ENCODE measurements around the gene MN1.

The MN1 gene

GRCh38 chr22:27825174-27825573 lies 23.6 kb upstream of the MN1 start:
- DNase-seq: no peak

- no peak for DNase-seq
Observed at GRCh38 chr22:27823221-27823620, 21.7 kb upstream of the MN1 start.

GRCh38 chr22:27820896-27821866 lies 19.6 kb upstream of the MN1 start:
- DNase-seq: no peak

GRCh38 chr22:27816552-27816951 lies 15.0 kb upstream of the MN1 start:
- DNase-seq: no peak

GRCh38 chr22:27815826-27816530 lies 14.4 kb upstream of the MN1 start:
- DNase-seq: no peak

- no peak for DNase-seq
Observed at GRCh38 chr22:27814993-27815392, 13.4 kb upstream of the MN1 start.

- DNase-seq: no peak
Observed at GRCh38 chr22:27811778-27812177, 10.2 kb upstream of the MN1 start.

DNA sequence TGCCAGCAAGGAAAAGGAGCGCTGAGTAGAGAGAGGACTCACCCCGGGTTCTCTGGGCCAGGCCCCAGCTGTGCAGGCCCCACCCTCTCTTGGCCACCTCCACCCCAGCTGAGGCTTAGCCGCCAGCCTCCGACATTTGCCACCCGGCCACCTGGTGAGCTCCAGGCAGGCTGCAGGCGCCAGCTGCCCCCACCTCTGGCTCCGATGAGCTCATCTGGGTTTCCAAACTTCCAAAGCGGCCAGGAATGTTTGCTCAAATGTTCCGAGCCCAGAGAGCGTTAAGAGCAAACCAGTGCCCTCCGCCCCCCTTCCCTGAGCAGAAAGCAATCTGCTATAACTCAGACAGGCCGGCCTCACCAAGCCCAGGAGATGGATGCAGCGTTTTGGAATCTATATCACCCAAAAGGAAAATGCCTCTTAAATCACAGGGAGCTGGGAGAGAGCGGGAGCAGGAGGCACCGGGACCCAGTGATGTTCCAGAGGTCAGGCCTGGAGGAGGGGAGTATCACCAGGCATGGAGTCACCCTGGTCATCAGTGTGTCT lies 9.1 kb upstream of the MN1 start:
- DNase-seq: no peak

- DNase-seq: no peak
Observed at GRCh38 chr22:27809700-27810608, 8.4 kb upstream of the MN1 start.

DNA sequence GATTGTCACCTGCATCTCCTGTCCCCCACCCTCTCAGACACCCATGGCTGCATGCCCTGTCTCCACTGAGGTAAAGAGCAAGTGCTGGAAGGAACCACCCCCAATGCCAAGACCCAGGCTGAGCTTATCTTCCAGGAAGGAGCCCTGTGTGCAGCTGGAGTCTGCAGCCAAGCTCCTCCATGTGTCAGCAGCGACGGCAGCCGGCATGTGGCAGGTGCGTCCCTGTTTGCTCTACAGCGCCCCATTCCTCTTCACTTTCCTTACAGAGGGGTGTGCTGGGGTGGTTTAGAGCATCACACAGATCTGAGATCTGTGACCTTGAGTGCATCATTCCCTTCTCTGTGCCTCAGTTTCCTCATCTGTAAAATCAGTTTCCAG lies 7.7 kb upstream of the MN1 start:
- no peak for DNase-seq

DNA sequence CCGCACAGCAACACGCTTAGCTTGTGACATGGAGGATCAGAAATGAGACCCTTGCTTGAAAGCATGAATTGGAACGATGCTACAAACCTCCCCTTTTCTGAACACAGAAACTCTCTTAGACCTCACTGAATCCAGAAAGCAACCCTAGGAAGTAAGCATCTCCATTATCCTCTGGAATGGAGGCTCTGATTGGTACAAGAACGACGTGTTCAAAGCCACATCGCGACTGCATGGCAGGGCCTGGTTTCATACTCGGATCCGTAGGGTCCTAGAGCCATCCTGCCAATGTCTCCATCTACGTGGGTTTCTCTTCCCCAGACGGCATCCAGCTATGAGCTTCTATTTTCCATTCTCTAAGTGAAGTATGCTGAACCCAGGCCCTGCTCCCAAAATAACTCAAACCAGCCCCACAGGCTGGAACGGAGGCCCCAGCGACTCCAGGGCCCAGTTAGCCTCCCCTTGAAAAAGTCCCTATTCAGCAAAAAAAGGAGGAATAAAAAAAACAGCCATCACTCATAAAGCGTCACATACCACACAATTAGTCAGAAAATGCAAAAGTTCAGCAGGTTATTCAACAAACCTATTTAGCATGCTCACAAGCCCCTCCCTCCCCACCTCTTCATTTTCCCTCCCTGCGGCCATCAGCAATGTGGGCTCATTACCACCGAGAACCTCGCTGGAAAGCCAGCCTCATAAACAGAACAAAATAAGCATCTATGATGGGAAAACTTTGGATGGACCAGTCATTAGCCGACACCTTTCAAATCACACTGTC lies 7.1 kb upstream of the MN1 start:
- no peak for DNase-seq

DNA sequence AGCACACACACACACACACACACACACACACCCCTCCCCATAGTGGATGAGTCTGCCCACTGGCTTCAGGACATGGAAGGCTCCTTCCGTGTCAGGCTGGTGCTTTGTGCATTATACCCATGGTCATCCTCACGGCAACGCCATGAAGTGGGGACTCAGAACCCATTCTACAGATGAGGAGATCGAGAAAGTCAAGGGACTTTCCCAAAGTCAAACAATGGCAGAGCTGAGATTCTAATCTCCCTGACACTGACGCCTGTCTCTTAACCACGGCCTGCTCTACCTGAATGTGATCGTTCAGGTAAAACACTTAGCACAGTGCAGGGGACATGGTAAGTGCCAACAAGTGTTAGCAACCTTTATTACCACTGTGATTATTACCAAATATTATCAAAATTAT lies 4.3 kb upstream of the MN1 start:
- no peak for DNase-seq

DNA sequence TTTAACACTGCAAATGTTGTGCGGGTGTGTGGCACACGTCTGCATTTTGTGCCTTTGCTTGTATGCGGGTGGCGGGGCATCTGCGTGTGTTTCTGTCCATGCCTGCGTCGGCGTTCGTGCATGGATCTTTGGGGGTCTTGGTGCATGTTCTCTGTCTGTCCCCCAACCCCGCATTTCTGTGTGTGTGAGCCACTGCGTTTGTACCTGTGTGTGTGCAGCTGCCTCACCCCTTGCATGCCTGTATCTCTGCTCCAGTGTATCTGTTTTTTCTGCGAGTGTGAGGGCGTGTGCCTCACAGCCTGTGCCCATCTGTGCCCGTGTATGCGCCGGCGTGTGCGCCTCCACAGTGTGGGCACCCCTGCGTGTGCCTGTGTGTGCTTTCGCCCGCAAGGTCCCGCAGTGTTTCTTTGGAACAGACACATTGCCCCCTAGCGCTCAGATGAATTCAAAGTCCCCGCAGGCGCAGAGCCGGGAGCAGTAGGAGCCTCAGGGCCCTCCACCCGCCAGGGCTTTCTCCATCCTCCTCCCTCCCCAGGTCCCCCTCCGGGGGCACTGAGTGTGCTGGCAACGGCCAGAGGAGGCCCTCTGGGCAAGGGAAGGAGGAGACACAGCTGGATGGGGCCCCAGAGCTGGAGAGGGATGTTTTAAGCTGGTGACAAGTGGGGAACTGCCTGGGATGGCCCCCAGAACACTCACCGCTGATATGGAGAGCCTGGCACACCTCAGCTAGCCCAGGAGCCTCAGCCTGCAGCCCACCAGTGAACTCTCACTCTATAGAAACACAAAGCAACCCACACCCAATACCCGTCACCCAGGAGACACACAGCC lies 3.1 kb upstream of the MN1 start:
- DNase-seq: peak; percentile 41 to 64

DNA sequence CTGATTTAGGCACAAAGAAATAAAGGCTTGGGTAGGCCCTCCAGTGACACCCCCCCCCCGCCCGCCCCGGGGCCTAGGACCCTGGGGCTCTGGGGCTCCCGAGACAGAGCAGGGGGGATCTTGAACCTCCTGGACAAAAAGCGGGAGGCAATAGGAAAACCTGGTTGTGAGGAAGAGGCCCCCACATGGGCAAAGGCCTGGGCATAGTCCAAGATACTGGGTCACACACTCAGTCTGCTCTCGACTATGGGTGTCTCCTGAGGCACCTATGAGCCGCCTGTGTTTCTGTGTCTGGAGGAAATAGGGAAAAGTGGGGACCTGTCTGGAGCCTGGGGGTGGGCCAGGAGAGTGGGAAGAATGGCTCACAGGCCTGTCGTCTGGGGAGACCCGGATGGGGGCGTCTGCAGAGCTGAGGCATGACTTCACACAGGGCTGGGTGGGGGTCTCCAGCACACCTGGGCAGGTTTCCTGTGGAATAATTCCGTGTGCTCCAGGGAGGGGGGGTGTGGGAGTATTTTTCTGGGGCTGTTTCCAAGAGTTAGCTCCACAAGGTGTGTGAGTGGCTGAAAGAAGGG lies 2.4 kb upstream of the MN1 start:
- no peak for DNase-seq

GRCh38 chr22:27802346-27803073 lies 954 bp upstream of the MN1 start:
- no peak for DNase-seq

DNA sequence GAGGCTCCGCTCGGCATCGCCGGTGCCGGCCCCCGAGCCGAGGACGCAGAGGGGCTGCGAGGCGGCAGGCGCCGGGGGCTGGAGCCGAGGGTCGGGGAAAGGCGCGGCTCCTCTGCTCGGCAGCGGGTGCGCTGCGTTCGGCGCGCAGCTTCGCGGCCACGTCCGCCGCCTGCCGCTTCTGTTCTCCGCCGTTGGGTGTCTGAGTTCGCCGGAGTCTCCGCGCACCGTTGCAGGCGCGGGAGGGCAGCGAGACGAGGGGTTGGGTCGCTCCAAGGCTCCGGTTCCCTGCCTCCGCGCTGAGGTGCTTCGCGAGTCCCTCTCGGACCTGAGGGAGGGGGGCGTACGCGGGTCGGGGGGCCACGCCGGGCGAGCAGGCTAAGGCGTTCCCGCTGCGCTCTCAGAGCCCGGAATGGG lies 347 bp downstream of the MN1 start:
- peak in 1 of 2 donors; percentile 33 for DNase-seq

DNA sequence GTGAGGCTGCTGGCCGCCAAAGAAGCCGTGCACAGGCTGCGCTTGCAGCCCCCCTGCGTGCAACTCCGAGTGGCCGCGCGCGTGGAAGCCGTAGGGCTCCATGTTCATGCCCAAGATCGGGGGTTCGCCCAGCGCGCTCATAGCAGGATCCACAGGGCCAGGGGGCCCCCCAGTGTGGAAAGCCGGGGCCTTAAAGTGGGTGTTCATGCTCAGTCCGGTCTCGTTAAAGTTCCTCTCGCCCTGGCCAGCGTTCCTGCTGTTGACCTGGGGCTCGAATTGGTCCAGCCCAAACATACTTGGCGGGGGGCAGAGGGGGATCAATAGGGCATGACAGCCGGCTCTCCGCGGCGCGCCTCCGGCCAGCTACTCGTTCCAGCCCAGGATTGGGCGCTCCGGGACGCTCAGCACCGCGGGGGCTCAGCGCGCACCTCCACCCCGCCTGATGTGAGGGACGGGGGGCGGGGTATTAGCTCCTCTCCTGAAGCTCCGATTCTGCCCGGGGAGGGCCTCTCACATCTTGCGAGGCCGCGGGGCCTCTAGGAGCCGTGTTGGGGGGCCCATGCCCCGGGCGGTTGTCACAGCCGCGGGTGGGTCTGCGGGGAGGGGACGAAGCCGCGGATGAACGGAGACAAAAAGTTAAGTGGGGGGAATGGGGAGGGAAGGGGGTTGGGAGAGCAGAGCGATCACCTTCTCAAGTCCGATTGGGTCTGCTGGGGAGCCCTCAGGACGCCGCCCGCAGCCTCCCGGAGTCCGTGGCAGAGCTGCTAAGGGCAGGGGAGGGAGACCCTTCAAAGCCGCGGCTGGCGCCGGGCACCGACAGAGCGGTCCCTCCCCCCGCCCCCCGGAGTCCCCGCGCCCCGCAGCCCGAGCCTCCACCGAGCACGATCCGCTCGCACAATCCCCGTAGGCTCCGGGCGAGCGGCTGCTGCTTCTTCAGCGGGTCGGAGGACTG lies 1.0 kb downstream of the MN1 start:
- DNase-seq: no peak

- no peak for DNase-seq
Observed at GRCh38 chr22:27799827-27800249, 1.7 kb downstream of the MN1 start.

All from CD4-positive, alpha-beta T cell treated with Interferon alpha-2 for 1 hour (primary cell).